H1 (cell line): ENCODE data around the gene SYCE3. TPM values are rescaled to one million over a fixed set of nuclear protein-coding genes. Genes with fewer than 3 reads are reported as not detected.

ENCODE experiments used
- CTCF ChIA-PET: fragments of 300-600 bp; sonication (Branson Sonifier 250); formaldehyde crosslinking; loops from one replicate; lab custom pipeline; 2021; ENCODE audit not compliant: partially characterized antibody; lab: Charles Lee
- POLR2A ChIA-PET: fragments of 300-600 bp; sonication (Branson Sonifier 250); formaldehyde crosslinking; loops from one replicate; lab custom pipeline; 2021; ENCODE audit warnings: inconsistent platforms; ENCODE audit not compliant: partially characterized antibody; lab: Charles Lee
- DNase-seq, 2 experiments: peaks; one replicate each; pipeline versions ENCODE4 v3.0.0 to v3.0.0-alpha.2; 2010 to 2022; ENCODE audit warnings: low spot score in 2 of 2, low read depth in 1 of 2, mixed read lengths in 1 of 2
- FAIRE-seq: peaks from 2 replicates; lab custom pipeline; 2011; peaks lifted over from hg19 to GRCh38; lab: Jason Lieb, UNC
- H2AFZ ChIP-seq: 2 replicates; pipeline ENCODE4 v1.8.1; 2012; ENCODE audit warnings: low read length, inconsistent platforms
- H2AK5ac ChIP-seq: 2 replicates; pipeline ENCODE4 v1.6.1; 2013; ENCODE audit warnings: low read depth, low read length
- H2BK120ac ChIP-seq: replicated peaks from 2 replicates; pipeline ENCODE3; 2013; ENCODE audit warnings: low read depth, low read length, inconsistent platforms
- H2BK12ac ChIP-seq: 2 replicates; pipeline ENCODE4 v1.6.1; 2013; ENCODE audit warnings: low read depth, low read length
- H2BK15ac ChIP-seq: 2 replicates; pipeline ENCODE4 v1.6.1; 2013; ENCODE audit warnings: low read length
- H2BK20ac ChIP-seq: 2 replicates; pipeline ENCODE4 v1.6.1; 2013; ENCODE audit warnings: low read length
- H2BK5ac ChIP-seq: 2 replicates; pipeline ENCODE4 v1.6.1; 2013; ENCODE audit warnings: low read depth, low read length
- H3K14ac ChIP-seq: 2 replicates; pipeline ENCODE4 v1.6.1; 2013; ENCODE audit warnings: inconsistent platforms; ENCODE audit not compliant: insufficient read length
- H3K18ac ChIP-seq: 2 replicates; pipeline ENCODE4 v1.6.1; 2013; ENCODE audit warnings: low read length; ENCODE audit errors: extremely low read depth
- H3K23ac ChIP-seq: 2 replicates; pipeline ENCODE4 v1.6.1; 2013; ENCODE audit warnings: inconsistent platforms; ENCODE audit not compliant: insufficient read length
- H3K23me2 ChIP-seq: 2 replicates; pipeline ENCODE4 v1.6.1; 2013; ENCODE audit warnings: low read depth, low read length
- H3K27ac ChIP-seq: 2 replicates; pipeline ENCODE4 v1.6.1; 2011; ENCODE audit warnings: low read depth, low read length, inconsistent platforms
- H3K27me3 ChIP-seq, 4 experiments: replicated peaks in 1 of 4; 1 replicate in 1 of 4; 2 replicates in 3 of 4; pipeline versions ENCODE4 v1.6.1 to v1.8.1; 2011 to 2013; ENCODE audit warnings: low read length in 3 of 4, mild to moderate bottlenecking in 3 of 4, inconsistent platforms in 2 of 4, mixed read lengths in 2 of 4, moderate library complexity in 1 of 4; ENCODE audit not compliant: control insufficient read depth in 3 of 4, insufficient read depth in 3 of 4; ENCODE audit errors: extremely low read depth in 1 of 4
- H3K36me3 ChIP-seq, 4 experiments: 2 replicates each; pipeline versions ENCODE4 v1.6.1 to v1.8.1; 2011 to 2013; ENCODE audit warnings: mild to moderate bottlenecking in 4 of 4, low read length in 3 of 4, moderate library complexity in 2 of 4, control low read depth in 1 of 4, inconsistent platforms in 1 of 4; ENCODE audit not compliant: insufficient read depth in 4 of 4, control insufficient read depth in 2 of 4
- H3K4ac ChIP-seq: replicated peaks from 2 replicates; pipeline ENCODE3; 2013; ENCODE audit warnings: low read length, low read depth, mixed read lengths, inconsistent platforms; ENCODE audit not compliant: insufficient read length
- H3K4me1 ChIP-seq, 4 experiments: replicated peaks in 1 of 4; 1 replicate in 1 of 4; 2 replicates in 3 of 4; pipeline versions ENCODE4 v1.6.1 to v1.8.1; 2011 to 2013; ENCODE audit warnings: low read length in 3 of 4, inconsistent platforms in 2 of 4, mixed read lengths in 1 of 4; ENCODE audit not compliant: insufficient read depth in 4 of 4, control insufficient read depth in 3 of 4
- H3K4me2 ChIP-seq, 2 experiments: 2 replicates each; pipeline versions ENCODE4 v1.6.1 to v1.8.1; 2011 to 2013; ENCODE audit warnings: low read depth in 2 of 2, low read length in 2 of 2, control low read depth in 1 of 2, inconsistent platforms in 1 of 2, mild to moderate bottlenecking in 1 of 2; ENCODE audit not compliant: insufficient read depth in 1 of 2
- H3K4me3 ChIP-seq, 4 experiments: fragments of 200-600, 300-600 bp in 1 of 4; sonication (generic), shearing (Covaris generic), sonication (Bioruptor Twin) in 1 of 4; 2 replicates each; pipeline versions ENCODE4 v1.5.1 to v1.8.1; 2011 to 2016; ENCODE audit warnings: low read length in 4 of 4, low read depth in 3 of 4, control low read depth in 2 of 4, inconsistent platforms in 2 of 4, mild to moderate bottlenecking in 2 of 4, mixed read lengths in 1 of 4, moderate library complexity in 1 of 4; ENCODE audit not compliant: insufficient read depth in 2 of 4; ENCODE audit errors: extremely low read depth in 1 of 4
- H3K56ac ChIP-seq: replicated peaks from 2 replicates; pipeline ENCODE3; 2013; ENCODE audit warnings: low read depth, mild to moderate bottlenecking, mixed read lengths, low read length, inconsistent platforms; ENCODE audit not compliant: insufficient read length
- H3K79me1 ChIP-seq: 2 replicates; pipeline ENCODE4 v1.6.1; 2013; ENCODE audit warnings: low read depth, low read length, control low read depth
- H3K79me2 ChIP-seq, 2 experiments: 2 replicates each; pipeline versions ENCODE4 v1.6.1 to v1.8.1; 2012 to 2013; ENCODE audit warnings: low read length in 2 of 2, mild to moderate bottlenecking in 2 of 2, inconsistent platforms in 1 of 2; ENCODE audit not compliant: insufficient read depth in 2 of 2, control insufficient read depth in 1 of 2
- H3K9ac ChIP-seq, 4 experiments: replicated peaks in 1 of 4; 1 replicate in 1 of 4; 2 replicates in 3 of 4; pipeline versions ENCODE4 v1.6.1 to v1.8.1; 2011 to 2013; ENCODE audit warnings: low read depth in 3 of 4, low read length in 3 of 4, control low read depth in 2 of 4, mild to moderate bottlenecking in 2 of 4, moderate library complexity in 2 of 4, inconsistent platforms in 1 of 4; ENCODE audit errors: extremely low read depth in 1 of 4
- H3K9me3 ChIP-seq, 2 experiments: 2 replicates each; pipeline versions ENCODE4 v1.6.1 to v1.8.1; 2012 to 2013; ENCODE audit warnings: mild to moderate bottlenecking in 2 of 2, moderate library complexity in 2 of 2, control low read depth in 1 of 2, inconsistent platforms in 1 of 2, low read depth in 1 of 2, low read length in 1 of 2, mixed read lengths in 1 of 2; ENCODE audit not compliant: insufficient read depth in 2 of 2
- H4K20me1 ChIP-seq, 2 experiments: replicated peaks in 1 of 2; 2 replicates each; pipeline versions ENCODE3 to v1.8.1; 2011 to 2013; ENCODE audit warnings: inconsistent platforms in 2 of 2, low read length in 2 of 2, mild to moderate bottlenecking in 1 of 2; ENCODE audit not compliant: insufficient read depth in 2 of 2, control insufficient read depth in 1 of 2
- H4K5ac ChIP-seq: 2 replicates; pipeline ENCODE4 v1.6.1; 2013; ENCODE audit warnings: low read length, low read depth, mixed read lengths, inconsistent platforms; ENCODE audit not compliant: insufficient read length
- H4K8ac ChIP-seq: 2 replicates; pipeline ENCODE4 v1.8.0; 2013; ENCODE audit warnings: mild to moderate bottlenecking, moderate library complexity, low read length, inconsistent platforms; ENCODE audit not compliant: insufficient read depth; ENCODE audit errors: extremely low read depth
- H4K91ac ChIP-seq: replicated peaks from 2 replicates; pipeline ENCODE3; 2013; ENCODE audit warnings: low read length, mixed read lengths, inconsistent platforms; ENCODE audit not compliant: insufficient read length
- WGBS, 2 experiments: shearing (Covaris generic) in 1 of 2; methylation state at CpG; one replicate each; pipeline versions ENCODE4 v1.1.6 to v1.1.7; 2013 to 2015; ENCODE audit warnings: low lambda C conversion rate in 2 of 2, mixed read lengths in 2 of 2, inconsistent platforms in 1 of 2, low coverage in 1 of 2, missing lambda C conversion rate in 1 of 2; ENCODE audit not compliant: insufficient replicate concordance in 2 of 2, insufficient coverage in 1 of 2, insufficient read length in 1 of 2; ENCODE audit errors: extremely low coverage in 1 of 2, missing lambda C conversion rate in 1 of 2; 5-methylcytosine and 5-hydroxymethylcytosine counted together
- polyA plus RNA-seq, 7 experiments: library from polyadenylated mRNA; depleted of rRNA in 3 of 7; stranded (reverse) in 5 of 7; unstranded in 2 of 7; fragments of >200 nt in 5 of 7; fragments of 200-250 nt in 2 of 7; gene quantifications; 1 replicate in 5 of 7; 2 replicates in 1 of 7; 4 replicates in 1 of 7; pipeline versions ENCODE4 v1.2.1 to v1.2.3, GENCODE V29; 2011 to 2013; ENCODE audit warnings: missing spikeins in 2 of 7, mixed read lengths in 2 of 7
- total RNA-seq: library from RNA; stranded (reverse); fragmentation: NEBNext Ultra II Directional; extraction: Animal tissue kit (Norgen Biotek cat#: 25700); gene quantifications from 2 replicates; pipeline ENCODE4 v1.2.1, GENCODE V29; 2021

Gene SYCE3
- total and polyA plus RNA-seq, 2 of the 8 experiments (the other 6 are each of a cell fraction or from before 2014, with no cell fraction given): 1.9 TPM; not detected in 1

- H3K18ac ChIP-seq: no peak overlapping the region
- H2BK12ac ChIP-seq: no peak overlapping the region
- no peaks in the 10 kb centered on the region for H3K4me1 ChIP-seq
- no peak overlapping the region for H3K27ac ChIP-seq
- ChIA-PET CTCF (interaction anchor here (0.6 to 1.0 kb wide), 4 partner anchors 9 to 73 kb away, joined by 3 to 4 read pairs (median 3); partner anchors contain the start of gene SCO2), POLR2A (interaction anchor here (0.7 to 1.1 kb wide), 3 partner anchors 8 to 55 kb away, joined by 3 read pairs; no protein-coding TSS in a partner anchor)
- H4K5ac ChIP-seq: no peak overlapping the region
- H3K27me3 ChIP-seq: no peaks in the 10 kb centered on the region
- H3K9me3 ChIP-seq: no peaks in the 10 kb centered on the region
- no peak overlapping the region for H3K4me2 ChIP-seq
- peaks cover 13% of the 10 kb centered on the region; the same call in 1 of the 2 replicates for H3K79me1 ChIP-seq
- DNase-seq (no peak), FAIRE-seq (no peak)
- no peak overlapping the region for H3K14ac ChIP-seq
- H2AFZ ChIP-seq: no peak overlapping the region
- peak overlapping the region; percentile 24; the same call in 1 of the 2 replicates for H2BK5ac ChIP-seq
- H2BK120ac ChIP-seq: no peak overlapping the region
- no peak overlapping the region for H2BK20ac ChIP-seq
- no peak overlapping the region for H3K56ac ChIP-seq
- no peak overlapping the region for H2AK5ac ChIP-seq
- peaks cover 9 to 18% of the 10 kb centered on the region in 2 experiments for H4K20me1 ChIP-seq
- no peaks in the 10 kb centered on the region for H3K23me2 ChIP-seq
- H3K4ac ChIP-seq: no peak overlapping the region
- 93% methylated on average over 16 of the region's 16 CpGs; no CpG with 5 or more reads in 1 of the 2 experiments for WGBS, 2 experiments
- H3K36me3 ChIP-seq: peaks cover 0 to 12% (median 7%) of the 10 kb centered on the region in 4 experiments; a peak in 5 of 8 replicates
- H3K9ac ChIP-seq: no peak overlapping the region
- H3K23ac ChIP-seq: no peak overlapping the region
- H2BK15ac ChIP-seq: no peak overlapping the region
- no peak overlapping the region for H4K8ac ChIP-seq
- no peak overlapping the region for H4K91ac ChIP-seq
- peaks cover 10 to 31% of the 10 kb centered on the region in 2 experiments for H3K79me2 ChIP-seq
- no peak overlapping the region for H3K4me3 ChIP-seq
Measured at GRCh38 chr22:50516891-50517290, 45.8 kb downstream of the SYCE3 start.
